Activated naive CD4-positive, alpha-beta T cell (primary cell): ENCODE data around the gene RPL11.
"Not testable (repeated sequence)": the region's sequence is repeated elsewhere in the genome, so short reads cannot be mapped to it uniquely, and the experiment has no call there.

Source experiments
- DNase-seq, 4 experiments: peaks; one replicate each; lab custom pipeline; 2025; lab: John Stamatoyannopoulos, UW

The RPL11 gene

GRCh38 chr1:23685197-23685596, 6.4 kb upstream of the RPL11 start:
- DNase-seq = not testable (repeated sequence)

GRCh38 chr1:23687680-23688079, 3.9 kb upstream of the RPL11 start:
- DNase-seq = not testable (repeated sequence)

DNA sequence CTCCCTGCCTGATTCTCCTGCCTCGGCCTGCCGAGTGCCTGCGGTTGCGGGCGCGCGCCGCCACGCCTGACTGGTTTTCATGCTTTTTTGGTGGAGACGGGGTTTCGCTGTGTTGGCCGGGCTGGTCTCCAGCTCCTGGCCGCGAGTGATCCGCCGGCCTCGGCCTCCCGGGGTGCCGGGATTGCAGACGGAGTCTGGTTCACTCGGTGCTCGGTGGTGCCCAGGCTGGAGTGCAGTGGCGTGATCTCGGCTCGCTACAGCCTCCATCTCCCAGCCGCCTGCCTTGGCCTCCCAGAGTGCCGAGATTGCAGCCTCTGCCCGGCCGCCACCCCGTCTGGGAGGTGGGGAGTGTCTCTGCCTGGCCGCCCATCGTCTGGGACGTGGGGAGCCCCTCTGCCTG, 3.3 kb upstream of the RPL11 start:
- DNase-seq = not testable (repeated sequence)

- no peak for DNase-seq
Observed at GRCh38 chr1:23692308-23692871, 784 bp downstream of the RPL11 start.

DNA sequence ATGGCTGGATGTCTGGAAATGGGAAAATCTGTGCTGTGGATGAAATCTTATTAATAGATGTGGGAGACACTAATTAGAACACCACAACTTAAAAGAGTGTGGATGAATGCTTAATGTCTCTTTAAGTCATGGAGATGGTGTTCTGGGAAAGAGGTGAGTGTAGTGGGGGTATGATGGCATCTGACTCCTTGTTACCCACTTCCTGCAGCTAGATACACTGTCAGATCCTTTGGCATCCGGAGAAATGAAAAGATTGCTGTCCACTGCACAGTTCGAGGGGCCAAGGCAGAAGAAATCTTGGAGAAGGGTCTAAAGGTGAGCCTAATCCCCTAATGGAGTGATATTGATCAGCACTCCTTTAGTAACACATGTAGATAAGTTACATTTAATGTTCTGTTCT, 2.0 kb downstream of the RPL11 start:
- no peak for DNase-seq

DNA sequence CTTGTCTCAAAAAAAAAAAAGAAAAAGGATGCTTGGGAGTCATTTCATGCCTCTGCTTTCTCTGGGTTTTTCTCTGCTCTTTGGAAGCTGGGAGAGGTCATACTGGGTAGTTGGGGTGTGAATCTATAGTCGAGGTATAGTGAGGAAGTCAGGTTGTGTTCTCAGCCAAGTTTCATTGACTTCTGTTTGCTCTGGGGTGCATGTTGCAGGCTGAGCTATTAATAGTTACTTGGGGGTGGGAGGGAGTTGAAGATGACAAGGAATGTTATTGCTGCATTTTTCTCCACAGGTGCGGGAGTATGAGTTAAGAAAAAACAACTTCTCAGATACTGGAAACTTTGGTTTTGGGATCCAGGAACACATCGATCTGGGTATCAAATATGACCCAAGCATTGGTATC, 2.8 kb downstream of the RPL11 start:
- no peak for DNase-seq

DNA sequence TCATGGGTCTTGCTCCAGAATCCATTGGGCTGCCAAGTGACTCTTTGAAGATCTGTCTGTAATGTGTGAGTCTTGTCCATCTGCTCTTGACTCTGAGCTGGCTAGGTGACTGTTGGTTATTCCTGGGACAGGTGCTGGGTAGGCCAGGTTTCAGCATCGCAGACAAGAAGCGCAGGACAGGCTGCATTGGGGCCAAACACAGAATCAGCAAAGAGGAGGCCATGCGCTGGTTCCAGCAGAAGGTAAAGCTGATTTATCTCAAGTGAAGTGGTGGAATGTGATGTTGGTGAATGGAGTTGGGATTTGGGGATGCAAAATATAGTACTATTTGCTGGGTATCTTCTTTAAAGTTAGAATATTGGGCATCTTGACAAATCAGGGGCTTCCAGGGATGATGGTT, 4.1 kb downstream of the RPL11 start:
- no peak for DNase-seq

DNA sequence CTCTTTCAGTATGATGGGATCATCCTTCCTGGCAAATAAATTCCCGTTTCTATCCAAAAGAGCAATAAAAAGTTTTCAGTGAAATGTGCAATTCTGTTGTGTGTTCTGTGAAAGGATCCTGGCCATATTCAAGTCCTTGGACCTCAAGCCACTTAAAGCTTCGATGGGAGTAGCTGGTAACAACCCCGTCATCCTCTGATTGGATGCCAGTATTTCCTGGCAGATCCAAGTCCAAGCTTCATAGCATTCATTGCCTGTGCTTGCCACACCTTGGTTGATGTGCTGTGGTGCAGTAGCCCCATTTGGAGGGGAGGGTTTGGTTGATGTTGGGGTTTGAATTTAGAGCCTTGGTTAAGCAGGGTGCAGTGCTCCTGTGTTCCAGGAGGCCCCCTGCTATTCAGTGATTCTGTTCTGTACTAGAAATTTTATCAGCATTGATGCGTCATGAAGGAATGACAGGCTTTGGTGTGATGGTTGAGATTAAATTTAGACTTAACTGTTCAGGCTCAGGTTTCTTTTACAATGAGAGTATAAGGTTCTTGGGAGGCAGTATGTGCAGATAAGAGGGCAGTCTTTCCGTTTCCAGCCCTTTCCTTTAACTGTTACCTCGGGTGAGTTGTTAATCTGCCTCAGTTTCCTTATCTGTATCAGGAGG, 4.9 kb downstream of the RPL11 start:
- no peak for DNase-seq

DNA sequence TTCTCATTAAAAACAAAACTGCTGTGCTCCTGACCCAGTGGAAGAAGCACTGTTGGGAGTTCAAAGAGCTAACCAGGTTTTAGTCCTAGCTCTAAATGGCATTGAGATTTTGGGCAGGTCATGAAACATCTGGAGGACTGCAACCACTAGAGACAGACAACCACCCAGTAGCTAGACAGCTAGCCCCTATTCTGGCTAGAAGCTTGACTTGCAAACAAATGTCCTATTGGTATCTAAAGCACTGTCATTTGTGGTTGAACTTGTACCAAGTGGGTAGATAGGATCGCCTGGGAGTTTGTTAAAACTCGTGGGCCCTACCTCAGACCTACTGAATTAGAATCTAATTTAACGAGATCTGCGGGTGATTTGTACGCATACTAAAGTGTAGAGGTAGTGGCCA, 6.9 kb downstream of the RPL11 start:
- no peak for DNase-seq

GRCh38 chr1:23699280-23700179, 7.9 kb downstream of the RPL11 start:
- no peak for DNase-seq

DNA sequence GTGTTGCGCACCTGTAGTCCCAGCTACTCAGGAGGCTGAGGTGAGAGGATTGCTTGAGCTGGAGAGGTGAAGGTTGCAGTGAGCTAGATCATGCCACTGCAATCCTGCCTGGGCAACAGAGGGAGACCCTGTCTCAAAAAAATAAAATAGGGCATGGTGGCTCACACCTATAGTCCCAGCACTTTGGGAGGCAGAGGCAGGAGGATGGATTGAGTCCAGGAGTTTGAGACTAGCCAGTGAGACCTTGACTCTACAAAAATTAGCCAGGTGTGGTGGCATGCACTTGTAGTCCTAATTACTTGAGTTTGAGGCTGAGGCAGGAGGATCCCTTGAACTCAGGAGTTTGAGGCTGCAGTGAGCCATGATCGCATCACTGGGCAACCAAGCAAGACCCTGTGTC, 9.7 kb downstream of the RPL11 start:
- DNase-seq = no peak

- DNase-seq = no peak
Observed at GRCh38 chr1:23701996-23702395, 10.4 kb downstream of the RPL11 start.

GRCh38 chr1:23704834-23705495, 13.4 kb downstream of the RPL11 start:
- DNase-seq = no peak

DNA sequence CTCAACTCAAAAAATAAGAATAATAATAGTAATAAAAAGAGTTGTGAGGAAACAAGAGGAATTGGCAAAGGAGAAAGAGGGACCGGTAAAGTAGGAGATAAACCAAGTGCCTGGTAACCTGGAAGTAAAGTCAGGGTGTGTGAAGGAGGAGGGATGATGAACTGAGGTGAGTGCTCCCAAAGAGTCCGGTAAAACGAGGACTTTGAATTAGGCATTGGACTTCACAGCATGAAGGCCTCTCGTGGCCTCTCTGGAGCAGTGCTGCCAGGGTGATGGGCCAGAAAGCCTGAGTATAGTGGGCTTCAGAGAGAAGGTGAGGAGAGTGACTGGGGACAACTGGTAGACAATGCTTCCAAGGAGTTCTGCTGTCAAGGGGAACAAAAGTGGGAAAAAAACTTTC, 17.6 kb downstream of the RPL11 start:
- no peak for DNase-seq

DNA sequence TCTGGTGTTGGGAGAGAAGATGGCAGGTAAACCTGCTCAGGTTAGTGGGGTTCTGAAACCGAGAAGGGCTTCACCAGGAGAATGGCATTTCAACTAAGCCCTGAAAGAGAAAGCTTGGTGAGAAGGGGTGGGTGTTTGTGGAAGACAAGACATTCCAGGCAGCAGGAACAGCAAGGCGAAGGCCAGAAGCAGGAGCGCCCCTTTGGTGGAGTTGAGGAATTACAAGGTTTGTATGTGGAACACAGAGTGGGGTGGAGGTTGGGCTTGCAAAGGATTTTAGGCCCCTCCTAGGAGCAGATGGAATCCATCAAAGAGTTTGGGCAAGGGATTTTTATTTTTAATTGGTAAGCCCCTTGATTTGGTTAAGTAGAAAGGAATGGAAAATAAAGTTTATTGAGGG, 26.9 kb downstream of the RPL11 start:
- no peak for DNase-seq

- DNase-seq = no peak
Observed at GRCh38 chr1:23719162-23719820, 27.7 kb downstream of the RPL11 start.

- DNase-seq = no peak
Observed at GRCh38 chr1:23720256-23720995, 28.8 kb downstream of the RPL11 start.

DNA sequence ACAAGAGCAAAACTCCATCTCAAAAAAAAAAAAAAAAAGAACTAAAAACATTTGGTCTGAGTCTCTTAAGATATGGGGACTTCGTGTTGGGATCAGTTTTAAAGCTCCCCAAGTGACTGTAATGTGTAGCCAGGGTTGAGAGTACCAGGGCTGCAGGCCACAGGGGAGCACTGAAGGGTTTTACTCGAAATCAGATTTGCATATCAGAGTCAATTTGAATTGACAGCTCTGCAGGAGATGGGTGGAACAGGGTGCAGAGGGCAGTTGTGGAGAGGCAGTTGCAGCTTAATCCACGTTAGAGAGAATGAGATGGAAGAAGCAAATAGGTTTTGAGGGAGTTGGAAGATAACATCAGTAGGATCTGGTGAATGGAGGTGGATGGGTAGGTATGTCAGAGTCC, 31.0 kb downstream of the RPL11 start:
- no peak for DNase-seq

- DNase-seq = no peak
Observed at GRCh38 chr1:23726686-23727085, 35.1 kb downstream of the RPL11 start.

DNA sequence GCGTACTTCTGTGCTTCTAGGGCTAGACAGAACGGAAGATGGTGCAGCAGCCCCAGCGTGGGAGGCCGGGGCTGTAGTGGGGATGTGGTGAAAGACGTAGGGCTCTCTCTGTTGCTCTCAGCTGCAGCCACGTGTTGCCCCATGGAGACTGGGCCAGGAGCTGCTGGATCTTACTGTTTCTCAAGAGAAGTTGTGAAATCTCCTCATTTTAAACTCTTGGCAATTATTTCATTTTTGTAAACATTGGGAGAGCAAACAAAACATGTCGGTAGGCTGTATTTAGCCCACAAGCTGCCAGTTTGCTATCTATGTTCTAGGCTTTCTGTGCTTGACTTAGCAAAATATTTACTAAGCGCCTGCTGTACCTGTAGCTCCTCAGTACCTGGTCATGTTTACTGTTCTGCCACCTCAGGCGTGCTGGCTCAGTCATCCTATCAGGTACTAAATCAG, 35.8 kb downstream of the RPL11 start:
- no peak for DNase-seq
